ENCODE results near the gene NDUFA11.

DNA sequence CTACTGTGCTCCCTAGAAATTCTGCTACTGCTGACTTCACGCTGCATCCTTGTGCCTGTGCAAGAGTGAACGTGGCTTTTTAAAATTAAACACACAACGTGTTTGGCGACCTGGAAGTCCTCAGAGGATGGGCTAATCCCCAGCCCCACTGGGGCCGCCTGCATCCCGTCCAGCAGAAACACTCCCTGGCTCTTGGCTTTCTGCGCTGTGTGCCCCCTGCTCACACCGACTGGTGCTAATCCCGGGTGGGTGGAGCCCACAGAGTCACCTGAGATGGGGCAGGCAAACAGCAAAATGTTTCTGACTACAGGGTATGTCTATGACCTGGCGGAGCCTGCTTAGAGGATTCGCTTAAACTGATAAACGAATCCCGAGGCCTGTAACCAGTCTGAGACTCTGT lies 25.6 kb upstream of the NDUFA11 start:
- TF ChIP-seq, protein P1, sequence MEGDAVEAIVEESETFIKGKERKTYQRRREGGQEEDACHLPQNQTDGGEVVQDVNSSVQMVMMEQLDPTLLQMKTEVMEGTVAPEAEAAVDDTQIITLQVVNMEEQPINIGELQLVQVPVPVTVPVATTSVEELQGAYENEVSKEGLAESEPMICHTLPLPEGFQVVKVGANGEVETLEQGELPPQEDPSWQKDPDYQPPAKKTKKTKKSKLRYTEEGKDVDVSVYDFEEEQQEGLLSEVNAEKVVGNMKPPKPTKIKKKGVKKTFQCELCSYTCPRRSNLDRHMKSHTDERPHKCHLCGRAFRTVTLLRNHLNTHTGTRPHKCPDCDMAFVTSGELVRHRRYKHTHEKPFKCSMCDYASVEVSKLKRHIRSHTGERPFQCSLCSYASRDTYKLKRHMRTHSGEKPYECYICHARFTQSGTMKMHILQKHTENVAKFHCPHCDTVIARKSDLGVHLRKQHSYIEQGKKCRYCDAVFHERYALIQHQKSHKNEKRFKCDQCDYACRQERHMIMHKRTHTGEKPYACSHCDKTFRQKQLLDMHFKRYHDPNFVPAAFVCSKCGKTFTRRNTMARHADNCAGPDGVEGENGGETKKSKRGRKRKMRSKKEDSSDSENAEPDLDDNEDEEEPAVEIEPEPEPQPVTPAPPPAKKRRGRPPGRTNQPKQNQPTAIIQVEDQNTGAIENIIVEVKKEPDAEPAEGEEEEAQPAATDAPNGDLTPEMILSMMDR (conservative IDR thresholded peaks at IDR 0.05): no peak
- no peak for TF ChIP-seq EZH2 (IDR thresholded peaks at IDR 0.05; ENCODE audit: low read depth)

Measured in PC-9 (cell line).